GM18867 (cell line): ENCODE measurements around the gene TMTC1.
"Not testable (repeated sequence)": the region's sequence is repeated elsewhere in the genome, so short reads cannot be mapped to it uniquely, and the experiment has no call there.

ENCODE experiments used
- ATAC-seq: cut with Tn5 transposase; IDR thresholded peaks from one replicate; pipeline ENCODE4 v1.9.1; 2021; ENCODE audit warnings: mild to moderate bottlenecking, moderate library complexity; ENCODE audit not compliant: unreplicated experiment

The TMTC1 gene

DNA sequence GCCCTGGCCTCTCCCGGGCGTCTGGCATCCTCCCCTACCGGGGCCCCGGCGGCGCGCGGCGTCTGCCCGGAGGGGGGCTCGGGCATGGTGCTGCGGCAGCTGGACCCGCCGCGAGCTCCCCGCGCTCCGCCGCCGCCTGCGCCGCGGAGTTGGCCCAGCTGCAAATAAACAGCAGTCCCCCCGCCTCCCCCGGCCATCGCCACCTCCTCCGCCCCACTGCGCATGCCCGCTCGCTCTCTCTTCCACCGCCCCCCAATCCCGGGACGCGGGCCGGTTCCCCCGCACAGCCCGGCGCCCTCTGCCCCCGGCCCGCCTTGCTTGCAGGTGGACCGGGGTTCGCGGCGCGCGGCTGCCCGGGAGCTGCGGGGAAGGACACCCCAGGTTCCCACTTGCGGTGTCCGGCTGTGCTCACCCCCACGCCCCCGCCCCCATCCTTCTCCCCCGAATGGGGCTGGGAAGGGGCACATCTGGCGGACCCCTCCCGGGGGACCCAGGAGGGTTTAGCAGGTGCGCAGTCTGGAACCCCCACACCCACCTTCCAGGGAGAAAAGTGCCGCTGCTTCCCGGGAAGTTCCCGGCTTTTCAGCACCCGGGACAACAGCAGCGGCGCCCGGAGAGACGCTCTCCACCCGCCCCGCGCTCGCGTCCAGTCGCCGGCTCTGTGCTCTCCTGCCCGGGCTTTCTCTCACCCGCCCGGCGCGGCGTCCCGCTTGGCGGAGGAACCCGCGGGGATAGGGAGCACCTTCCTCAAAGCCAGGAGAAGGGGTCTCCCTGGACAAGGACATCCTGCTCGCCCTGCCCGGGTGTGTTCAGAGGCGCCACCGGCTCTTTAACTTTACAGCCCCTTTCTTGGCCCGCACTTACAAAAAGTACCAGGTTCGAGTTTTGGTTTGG lies at the start of gene TMTC1:
Gene TMTC1 (minus strand): TSS at position 170 of the 894 bp plus-strand sequence. CDS start 191 bp downstream, outside the sequence.
- ATAC-seq = no peak

DNA sequence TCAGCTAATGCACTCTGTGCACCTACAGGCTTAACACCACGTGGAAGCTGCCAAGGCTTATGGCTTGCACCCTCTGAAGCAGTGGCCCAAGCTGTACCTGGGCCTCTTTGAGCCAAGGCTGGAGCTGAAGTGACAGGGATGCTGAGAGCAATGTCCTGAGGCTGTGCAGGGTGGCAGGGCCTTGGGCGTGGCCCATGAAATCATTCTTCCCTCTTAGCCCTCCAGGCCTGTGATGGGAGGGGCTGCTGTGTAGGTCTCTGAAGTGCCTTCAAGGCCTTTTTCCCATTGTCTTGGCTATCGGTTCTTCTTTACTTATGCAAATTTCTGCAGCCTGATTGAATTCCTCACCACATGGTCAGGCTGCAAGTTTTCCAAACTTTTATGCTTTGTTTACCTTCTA lies 47.4 kb upstream of the TMTC1 start:
- no peak for ATAC-seq

DNA sequence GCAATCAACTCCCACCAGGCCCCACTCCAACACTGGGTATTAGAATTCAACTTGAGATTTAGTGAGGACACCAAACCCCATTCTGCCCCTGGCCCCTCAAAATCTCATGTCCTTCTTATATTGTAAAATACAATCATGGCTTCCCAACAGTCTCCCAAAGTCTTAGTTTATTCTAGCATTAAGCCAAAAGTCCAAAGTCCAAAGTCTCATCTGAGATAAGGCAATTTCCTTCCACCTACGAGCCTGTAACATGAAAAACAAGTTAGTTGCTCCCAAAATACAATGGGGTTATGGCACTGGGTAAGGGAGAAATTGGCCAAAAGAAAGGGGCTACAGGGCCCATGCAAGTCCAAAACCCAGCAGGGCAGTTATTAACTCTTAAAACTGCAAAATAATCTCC lies 46.6 kb upstream of the TMTC1 start:
- no peak for ATAC-seq

DNA sequence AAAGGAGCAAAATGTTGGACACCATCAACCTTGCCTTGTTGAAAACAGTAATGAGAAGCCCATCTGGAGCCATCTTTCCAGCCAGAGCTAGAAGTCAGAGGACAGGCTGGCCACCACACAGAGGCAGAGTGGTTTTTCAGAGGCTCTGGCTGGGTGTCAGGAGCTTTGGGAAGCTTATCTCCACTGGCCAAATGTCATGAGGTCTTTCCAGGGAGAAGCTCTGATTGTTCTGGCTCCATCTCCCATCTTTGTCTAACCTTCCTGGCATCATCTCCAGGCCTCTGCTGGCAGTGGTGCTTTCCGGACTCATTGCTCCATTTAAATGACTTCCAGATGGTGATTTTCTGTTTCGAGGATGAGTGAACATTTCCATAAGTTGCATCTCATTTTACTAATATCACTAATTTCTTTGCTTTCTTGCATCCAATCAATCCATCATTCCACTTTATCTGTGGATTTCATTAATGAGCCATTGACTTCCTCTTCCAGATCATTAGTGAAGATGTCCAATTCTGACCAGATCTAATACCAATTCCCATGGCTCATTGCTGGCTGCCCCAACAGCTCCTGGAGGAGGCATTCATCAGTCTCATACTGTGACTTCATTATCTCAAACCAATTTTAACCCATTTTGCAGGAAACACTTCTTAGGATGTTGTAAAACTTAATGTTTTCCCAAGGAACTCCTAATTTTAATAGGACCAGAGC lies 35.3 kb upstream of the TMTC1 start:
- ATAC-seq = no peak

DNA sequence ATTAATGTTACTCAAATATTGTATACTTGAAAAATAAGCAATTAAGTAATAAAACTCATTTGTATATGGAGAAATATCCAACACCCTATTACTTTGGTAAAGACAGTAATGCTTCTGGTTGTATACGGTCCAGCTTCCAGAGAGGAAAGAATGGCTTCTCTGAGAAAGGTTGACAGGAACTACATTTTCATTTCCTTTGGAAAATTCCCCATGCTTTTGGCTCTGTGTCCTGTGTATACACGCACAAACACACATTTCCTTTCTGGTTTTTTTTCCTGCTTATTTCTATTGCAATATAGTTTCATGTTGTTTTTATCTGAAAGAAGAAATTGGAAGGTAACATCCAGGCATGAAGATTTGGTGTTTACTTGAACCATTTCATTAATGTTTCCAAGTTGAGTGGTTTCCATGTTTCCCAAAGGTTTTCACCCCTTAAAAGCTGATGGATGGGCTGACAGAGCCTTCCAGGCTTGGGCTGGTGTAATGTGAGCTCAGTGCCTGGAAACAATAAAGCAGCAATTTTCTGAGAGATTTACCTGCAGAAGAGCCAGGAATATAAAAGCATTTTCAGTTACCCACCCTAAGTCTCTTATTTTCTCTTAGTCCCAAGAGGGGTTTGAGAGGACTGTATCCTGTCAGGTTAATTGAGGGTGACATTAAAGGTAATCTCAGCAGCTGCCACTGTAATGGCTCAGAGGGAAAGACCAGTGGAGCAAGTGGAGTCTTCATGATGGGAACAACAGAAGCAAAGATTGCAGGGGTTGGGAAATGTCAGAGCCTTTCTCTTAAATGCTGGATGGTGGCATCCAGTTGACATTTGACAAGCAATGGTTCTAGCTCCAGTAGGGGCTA lies 33.4 kb upstream of the TMTC1 start:
- no peak for ATAC-seq

GRCh38 chr12:29809616-29810361 lies 26.0 kb upstream of the TMTC1 start:
- not testable (repeated sequence) for ATAC-seq

- no peak for ATAC-seq
Observed at GRCh38 chr12:29807129-29807528, 23.4 kb upstream of the TMTC1 start.

GRCh38 chr12:29804019-29804418 lies 20.3 kb upstream of the TMTC1 start:
- ATAC-seq = no peak

DNA sequence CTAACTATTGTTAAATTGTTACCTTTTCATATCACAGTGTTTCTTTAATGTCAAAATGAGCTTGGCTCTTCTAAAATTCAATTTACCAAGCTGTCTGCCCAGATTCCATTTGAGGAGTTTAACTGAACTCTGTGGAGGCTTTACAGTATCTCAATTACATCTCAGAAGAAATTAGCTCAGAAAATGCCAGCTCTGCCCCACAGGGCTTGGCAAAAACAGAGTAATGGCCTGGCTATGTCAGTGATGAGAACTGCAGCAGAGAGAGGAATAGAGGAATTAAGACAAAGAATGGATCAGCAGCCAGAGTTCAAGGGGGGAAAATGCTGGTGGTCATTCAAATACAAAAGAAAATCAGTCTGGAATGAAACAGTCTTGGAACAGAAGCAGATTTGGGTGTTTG lies 15.8 kb upstream of the TMTC1 start:
- ATAC-seq = no peak

DNA sequence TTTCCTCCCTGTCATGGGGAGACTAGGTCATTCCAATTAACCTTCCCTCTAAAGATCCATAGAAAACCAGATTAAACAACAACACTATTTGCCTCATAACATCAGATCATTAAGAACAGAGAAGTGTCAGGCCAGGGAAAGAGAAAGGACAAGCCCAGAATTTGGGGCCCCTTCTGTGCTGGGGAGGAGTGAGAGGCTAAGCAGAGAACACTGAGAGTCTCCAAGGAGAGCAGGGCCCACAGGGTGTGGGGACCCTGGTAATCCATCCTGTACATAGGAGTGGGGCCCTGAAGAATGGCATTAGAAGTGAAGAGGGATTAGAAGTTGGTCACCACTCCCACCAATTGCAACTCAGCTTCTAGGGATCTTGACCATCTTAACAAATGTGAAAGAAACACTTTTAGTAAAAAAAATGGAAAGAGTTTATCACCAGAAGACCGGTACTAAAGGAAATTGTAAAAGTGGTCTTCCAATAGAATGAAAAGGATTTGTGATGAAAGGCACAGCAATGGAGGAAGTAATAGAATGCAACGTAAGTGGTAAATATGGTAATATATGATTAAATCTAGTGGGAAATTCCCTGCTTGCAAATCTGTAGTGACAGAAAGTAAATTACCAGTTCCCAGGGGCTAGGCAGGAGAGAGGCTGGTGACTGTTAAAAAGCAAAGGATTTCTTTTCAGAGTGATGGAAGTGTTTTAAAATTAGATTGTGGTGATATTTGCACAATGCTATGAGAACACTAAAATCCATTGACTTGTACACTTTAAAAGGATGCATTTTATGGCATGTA lies 14.0 kb upstream of the TMTC1 start:
- ATAC-seq = no peak

DNA sequence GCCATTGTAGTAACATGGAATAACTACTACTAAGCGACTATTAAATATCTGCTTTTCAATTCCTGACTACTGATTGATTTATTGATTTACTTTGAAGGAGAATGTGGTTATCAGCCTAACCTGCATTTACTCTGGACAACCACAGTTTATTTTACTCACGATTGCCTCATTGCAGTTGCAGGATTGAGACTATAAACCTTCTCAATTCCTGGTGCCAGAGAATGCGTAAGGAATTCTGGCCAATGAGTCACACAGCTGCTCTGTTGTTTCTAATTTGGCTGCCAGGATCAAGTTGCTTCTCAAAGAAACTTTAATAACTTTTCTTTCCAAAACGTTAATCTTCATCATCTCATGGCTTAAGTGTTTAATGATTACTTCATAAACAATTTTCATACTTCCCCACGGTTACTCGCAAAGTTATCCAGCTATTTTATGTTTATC lies 13.1 kb upstream of the TMTC1 start:
- no peak for ATAC-seq

GRCh38 chr12:29795715-29796114 lies 12.0 kb upstream of the TMTC1 start:
- ATAC-seq = no peak

GRCh38 chr12:29794862-29795261 lies 11.1 kb upstream of the TMTC1 start:
- no peak for ATAC-seq

GRCh38 chr12:29792853-29793252 lies 9.1 kb upstream of the TMTC1 start:
- no peak for ATAC-seq

DNA sequence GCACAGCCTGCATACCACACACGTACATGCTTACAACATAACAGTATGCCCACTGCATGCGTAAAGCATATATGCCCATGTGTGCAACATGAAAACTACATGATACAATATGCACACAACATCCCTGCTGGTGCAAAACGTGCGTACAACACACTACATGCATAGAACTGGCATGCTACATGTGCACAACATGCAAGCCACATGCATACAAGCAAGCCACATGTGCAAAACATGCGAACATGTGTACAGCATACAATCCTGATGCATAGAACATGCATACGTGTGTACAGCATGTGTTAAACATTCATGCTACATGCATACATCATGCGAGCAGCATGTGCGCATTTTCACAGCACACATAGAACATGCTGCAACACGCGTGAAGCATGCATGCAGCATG lies 8.4 kb upstream of the TMTC1 start:
- ATAC-seq = no peak

- no peak for ATAC-seq
Observed at GRCh38 chr12:29782871-29783772, 620 bp downstream of the TMTC1 start.

DNA sequence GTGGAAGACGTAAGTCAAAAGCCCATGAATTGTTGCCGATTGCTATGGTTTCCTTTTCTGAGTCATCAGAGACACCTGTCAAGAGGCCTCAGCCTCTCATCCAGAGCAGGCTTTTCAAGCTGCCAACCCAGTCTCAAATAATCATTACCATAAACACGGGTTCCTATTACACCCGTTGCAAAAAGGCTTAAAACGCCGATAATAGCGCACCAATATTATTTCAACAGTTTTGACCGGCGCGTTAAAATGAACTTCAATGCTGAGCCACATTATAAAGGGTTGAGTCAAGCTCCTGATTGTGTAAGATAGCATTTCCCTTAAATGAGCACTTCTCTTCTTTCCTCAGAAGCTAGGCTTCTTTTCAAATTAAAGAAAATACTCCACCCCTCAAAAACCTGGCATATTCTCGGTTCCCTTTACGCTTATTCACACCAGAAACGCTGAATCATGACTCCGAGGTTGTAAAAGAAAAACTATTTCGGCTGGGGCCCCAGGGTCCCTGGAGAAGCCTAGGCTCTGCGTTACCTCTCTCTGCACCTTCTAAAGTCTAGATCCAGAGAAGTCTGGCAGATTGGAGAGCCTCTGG lies 1.4 kb downstream of the TMTC1 start:
- peak; percentile 86 for ATAC-seq

DNA sequence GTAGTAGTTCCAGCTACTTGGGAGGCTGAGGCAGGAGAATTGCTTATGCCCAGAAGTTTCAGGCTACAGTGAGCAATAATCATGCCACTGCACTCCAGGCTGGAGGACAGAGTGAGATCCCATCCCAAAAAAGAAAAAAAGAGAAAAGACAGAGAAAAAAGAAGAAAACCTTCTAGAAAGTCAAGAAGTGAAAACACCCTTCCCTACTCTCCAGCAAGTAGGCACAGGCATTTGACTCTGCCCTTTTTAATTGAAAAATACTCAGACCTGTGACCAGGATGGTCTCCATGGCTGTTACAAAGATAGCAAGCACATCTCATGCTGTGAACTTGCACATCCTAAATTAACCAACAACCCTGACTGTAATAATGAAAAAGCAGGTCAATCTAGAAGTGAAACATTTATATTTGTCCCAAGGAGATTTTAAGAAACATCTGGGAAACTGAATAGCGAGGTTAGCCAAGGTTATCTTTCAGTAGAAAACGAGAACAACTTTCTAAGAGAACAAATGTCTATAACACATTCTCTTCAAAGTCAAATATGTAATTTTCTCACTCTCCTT lies 2.0 kb downstream of the TMTC1 start:
- peak; percentile 48 for ATAC-seq
